GM23338 (cell line): Measurements from ENCODE around the gene ZEB2. TPM values are rescaled to one million over a fixed set of nuclear protein-coding genes. Genes with fewer than 3 reads are reported as not detected.

Experiments used
- ATAC-seq: fragments of 200-7000 bp; cut with Tn5 transposase; 3 replicates; pipeline ENCODE4 v1.9.1; 2020
- DNase-seq: peaks from one replicate; pipeline ENCODE4 v3.0.0-alpha.2; 2015; ENCODE audit warnings: low spot score
- H2AFZ ChIP-seq: fragments of 200-600 bp; sonication (generic); 2 replicates; pipeline ENCODE4 v1.8.0; 2016; ENCODE audit warnings: antibody characterized with exemption, mild to moderate bottlenecking, moderate library complexity
- H3F3A ChIP-seq: fragments of 200-600 bp; sonication (generic); replicated peaks from 2 replicates; pipeline ENCODE4 v1.8.0; 2017; ENCODE audit warnings: antibody characterized with exemption, mixed run types, low read depth
- H3K27ac ChIP-seq: fragments of 200-600 bp; sonication (generic); 2 replicates; pipeline ENCODE4 v1.6.1; 2016; ENCODE audit warnings: low read depth
- H3K27me3 ChIP-seq: fragments of 200-600 bp; sonication (generic); 2 replicates; pipeline ENCODE4 v1.8.0; 2016; ENCODE audit warnings: mild to moderate bottlenecking, mixed run types, moderate library complexity; ENCODE audit not compliant: insufficient read depth
- H3K36me3 ChIP-seq: fragments of 200-600 bp; sonication (generic); 2 replicates; pipeline ENCODE4 v1.8.0; 2016; ENCODE audit warnings: mild to moderate bottlenecking; ENCODE audit not compliant: insufficient read depth
- H3K4me1 ChIP-seq: fragments of 200-600 bp; sonication (generic); 2 replicates; pipeline ENCODE4 v1.8.0; 2016; ENCODE audit warnings: mild to moderate bottlenecking, moderate library complexity; ENCODE audit not compliant: insufficient read depth
- H3K4me2 ChIP-seq: fragments of 200-600 bp; sonication (generic); 2 replicates; pipeline ENCODE4 v1.7.1; 2017; ENCODE audit warnings: mixed run types
- H3K4me3 ChIP-seq: fragments of 200-600 bp; sonication (generic); 2 replicates; pipeline ENCODE4 v1.6.1; 2016; ENCODE audit warnings: mixed run types
- H3K79me2 ChIP-seq: fragments of 200-600 bp; sonication (generic); replicated peaks from 2 replicates; pipeline ENCODE4 v1.8.0; 2017; ENCODE audit warnings: mild to moderate bottlenecking; ENCODE audit not compliant: insufficient read depth
- H3K9me2 ChIP-seq: fragments of 200-600 bp; sonication (generic); 2 replicates; pipeline ENCODE4 v1.8.0; 2017; ENCODE audit not compliant: insufficient read depth
- H4K20me1 ChIP-seq: fragments of 200-600 bp; sonication (generic); replicated peaks from 2 replicates; pipeline ENCODE4 v1.8.0; 2017; ENCODE audit warnings: mild to moderate bottlenecking; ENCODE audit not compliant: insufficient read depth
- H3K27ac Mint-ChIP-seq: 2 replicates; pipeline ENCODE4 v1.8.0; 2020; ENCODE audit warnings: inconsistent platforms, mild to moderate bottlenecking, moderate library complexity, mixed read lengths
- H3K27me3 Mint-ChIP-seq: 3 replicates; pipeline ENCODE4 v1.8.0; 2022; ENCODE audit warnings: low read depth, mild to moderate bottlenecking, moderate library complexity, mixed read lengths, inconsistent platforms; ENCODE audit not compliant: insufficient read depth, poor library complexity
- H3K36me3 Mint-ChIP-seq: 3 replicates; pipeline ENCODE4 v1.8.0; 2021; ENCODE audit warnings: low read depth, mild to moderate bottlenecking, inconsistent platforms, moderate library complexity, mixed read lengths
- H3K4me1 Mint-ChIP-seq: 3 replicates; pipeline ENCODE4 v1.8.0; 2020; ENCODE audit warnings: mild to moderate bottlenecking, inconsistent platforms, mixed read lengths
- H3K4me3 Mint-ChIP-seq: 3 replicates; pipeline ENCODE4 v1.8.0; 2021; ENCODE audit warnings: moderate library complexity, mild to moderate bottlenecking, inconsistent platforms, mixed read lengths
- H3K9me3 Mint-ChIP-seq: 3 replicates; pipeline ENCODE4 v1.8.0; 2020; ENCODE audit warnings: moderate library complexity, mild to moderate bottlenecking, inconsistent platforms, mixed read lengths
- ETS1 ChIP-seq: IDR thresholded peaks from 2 replicates; pipeline ENCODE4 v1.6.1; 2016; ENCODE audit warnings: antibody characterized with exemption
- EZH2 ChIP-seq: fragments of 200-600 bp; sonication (generic); IDR thresholded peaks from one replicate; pipeline ENCODE4 v1.8.0; 2017; ENCODE audit warnings: antibody characterized with exemption, mild to moderate bottlenecking, low read depth; ENCODE audit not compliant: unreplicated experiment
- EZH2phosphoT487 ChIP-seq: fragments of 200-600 bp; sonication (generic); IDR thresholded peaks from one replicate; pipeline ENCODE4 v1.8.1; 2018; ENCODE audit warnings: antibody characterized with exemption; ENCODE audit not compliant: unreplicated experiment
- JUNB ChIP-seq: IDR thresholded peaks from one replicate; pipeline ENCODE4 v1.6.1; 2016; ENCODE audit warnings: antibody characterized with exemption; ENCODE audit not compliant: unreplicated experiment
- POLR2AphosphoS5 ChIP-seq: IDR thresholded peaks from 2 replicates; pipeline ENCODE4 v1.6.1; 2016; ENCODE audit warnings: antibody characterized with exemption, low read depth
- STAT1 ChIP-seq: IDR thresholded peaks from one replicate; pipeline ENCODE4 v1.6.1; 2016; ENCODE audit warnings: antibody characterized with exemption; ENCODE audit not compliant: unreplicated experiment
- polyA plus RNA-seq: library from polyadenylated mRNA; unstranded; fragments of >200 nt; fragmentation: Nextera tagmentation; extraction: Ambion mirVana; gene quantifications from 2 replicates; pipeline ENCODE4 v1.2.1, GENCODE V29; 2016
- total RNA-seq: library from RNA; depleted of rRNA; stranded (reverse); fragments of >200 nt; shearing (Covaris generic); gene quantifications from 2 replicates; pipeline ENCODE4 v1.2.3, GENCODE V29; 2014
- TF ChIP-seq, protein P1 (sequence below), 2 experiments: fragments of 200-600 bp in 1 of 2; sonication (generic) in 1 of 2; conservative IDR thresholded peaks; 2 replicates each; pipeline versions ENCODE4 v1.5.1 to v1.6.1; 2016 to 2017; ENCODE audit warnings: antibody characterized with exemption in 2 of 2, low read depth in 2 of 2, mild to moderate bottlenecking in 2 of 2, moderate library complexity in 1 of 2
- TF ChIP-seq, protein P2 (sequence below): fragments of 250-450 bp; sonication (Bioruptor Pico); IDR thresholded peaks from 2 replicates; pipeline ENCODE4 v1.5.0; 2020; ENCODE audit warnings: mild to moderate bottlenecking, moderate library complexity

Gene ZEB2
- total and polyA plus RNA-seq, 2 experiments from 2014 or later = 0.45 TPM; not detected in 1

GRCh38 chr2:144552821-144553220, 32.9 kb upstream of the ZEB2 start:
- DNase-seq (no peak), ATAC-seq (no peak)
- TF ChIP-seq JUNB (no peak), EZH2 (no peak), STAT1 (no peak), ETS1 (no peak), EZH2phosphoT487 (no peak), POLR2AphosphoS5 (no peak)
- TF ChIP-seq, protein P1, sequence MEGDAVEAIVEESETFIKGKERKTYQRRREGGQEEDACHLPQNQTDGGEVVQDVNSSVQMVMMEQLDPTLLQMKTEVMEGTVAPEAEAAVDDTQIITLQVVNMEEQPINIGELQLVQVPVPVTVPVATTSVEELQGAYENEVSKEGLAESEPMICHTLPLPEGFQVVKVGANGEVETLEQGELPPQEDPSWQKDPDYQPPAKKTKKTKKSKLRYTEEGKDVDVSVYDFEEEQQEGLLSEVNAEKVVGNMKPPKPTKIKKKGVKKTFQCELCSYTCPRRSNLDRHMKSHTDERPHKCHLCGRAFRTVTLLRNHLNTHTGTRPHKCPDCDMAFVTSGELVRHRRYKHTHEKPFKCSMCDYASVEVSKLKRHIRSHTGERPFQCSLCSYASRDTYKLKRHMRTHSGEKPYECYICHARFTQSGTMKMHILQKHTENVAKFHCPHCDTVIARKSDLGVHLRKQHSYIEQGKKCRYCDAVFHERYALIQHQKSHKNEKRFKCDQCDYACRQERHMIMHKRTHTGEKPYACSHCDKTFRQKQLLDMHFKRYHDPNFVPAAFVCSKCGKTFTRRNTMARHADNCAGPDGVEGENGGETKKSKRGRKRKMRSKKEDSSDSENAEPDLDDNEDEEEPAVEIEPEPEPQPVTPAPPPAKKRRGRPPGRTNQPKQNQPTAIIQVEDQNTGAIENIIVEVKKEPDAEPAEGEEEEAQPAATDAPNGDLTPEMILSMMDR (conservative IDR thresholded peaks at IDR 0.05; ENCODE audit: low read depth in 2 of 2) = no peak
- TF ChIP-seq, protein P2, sequence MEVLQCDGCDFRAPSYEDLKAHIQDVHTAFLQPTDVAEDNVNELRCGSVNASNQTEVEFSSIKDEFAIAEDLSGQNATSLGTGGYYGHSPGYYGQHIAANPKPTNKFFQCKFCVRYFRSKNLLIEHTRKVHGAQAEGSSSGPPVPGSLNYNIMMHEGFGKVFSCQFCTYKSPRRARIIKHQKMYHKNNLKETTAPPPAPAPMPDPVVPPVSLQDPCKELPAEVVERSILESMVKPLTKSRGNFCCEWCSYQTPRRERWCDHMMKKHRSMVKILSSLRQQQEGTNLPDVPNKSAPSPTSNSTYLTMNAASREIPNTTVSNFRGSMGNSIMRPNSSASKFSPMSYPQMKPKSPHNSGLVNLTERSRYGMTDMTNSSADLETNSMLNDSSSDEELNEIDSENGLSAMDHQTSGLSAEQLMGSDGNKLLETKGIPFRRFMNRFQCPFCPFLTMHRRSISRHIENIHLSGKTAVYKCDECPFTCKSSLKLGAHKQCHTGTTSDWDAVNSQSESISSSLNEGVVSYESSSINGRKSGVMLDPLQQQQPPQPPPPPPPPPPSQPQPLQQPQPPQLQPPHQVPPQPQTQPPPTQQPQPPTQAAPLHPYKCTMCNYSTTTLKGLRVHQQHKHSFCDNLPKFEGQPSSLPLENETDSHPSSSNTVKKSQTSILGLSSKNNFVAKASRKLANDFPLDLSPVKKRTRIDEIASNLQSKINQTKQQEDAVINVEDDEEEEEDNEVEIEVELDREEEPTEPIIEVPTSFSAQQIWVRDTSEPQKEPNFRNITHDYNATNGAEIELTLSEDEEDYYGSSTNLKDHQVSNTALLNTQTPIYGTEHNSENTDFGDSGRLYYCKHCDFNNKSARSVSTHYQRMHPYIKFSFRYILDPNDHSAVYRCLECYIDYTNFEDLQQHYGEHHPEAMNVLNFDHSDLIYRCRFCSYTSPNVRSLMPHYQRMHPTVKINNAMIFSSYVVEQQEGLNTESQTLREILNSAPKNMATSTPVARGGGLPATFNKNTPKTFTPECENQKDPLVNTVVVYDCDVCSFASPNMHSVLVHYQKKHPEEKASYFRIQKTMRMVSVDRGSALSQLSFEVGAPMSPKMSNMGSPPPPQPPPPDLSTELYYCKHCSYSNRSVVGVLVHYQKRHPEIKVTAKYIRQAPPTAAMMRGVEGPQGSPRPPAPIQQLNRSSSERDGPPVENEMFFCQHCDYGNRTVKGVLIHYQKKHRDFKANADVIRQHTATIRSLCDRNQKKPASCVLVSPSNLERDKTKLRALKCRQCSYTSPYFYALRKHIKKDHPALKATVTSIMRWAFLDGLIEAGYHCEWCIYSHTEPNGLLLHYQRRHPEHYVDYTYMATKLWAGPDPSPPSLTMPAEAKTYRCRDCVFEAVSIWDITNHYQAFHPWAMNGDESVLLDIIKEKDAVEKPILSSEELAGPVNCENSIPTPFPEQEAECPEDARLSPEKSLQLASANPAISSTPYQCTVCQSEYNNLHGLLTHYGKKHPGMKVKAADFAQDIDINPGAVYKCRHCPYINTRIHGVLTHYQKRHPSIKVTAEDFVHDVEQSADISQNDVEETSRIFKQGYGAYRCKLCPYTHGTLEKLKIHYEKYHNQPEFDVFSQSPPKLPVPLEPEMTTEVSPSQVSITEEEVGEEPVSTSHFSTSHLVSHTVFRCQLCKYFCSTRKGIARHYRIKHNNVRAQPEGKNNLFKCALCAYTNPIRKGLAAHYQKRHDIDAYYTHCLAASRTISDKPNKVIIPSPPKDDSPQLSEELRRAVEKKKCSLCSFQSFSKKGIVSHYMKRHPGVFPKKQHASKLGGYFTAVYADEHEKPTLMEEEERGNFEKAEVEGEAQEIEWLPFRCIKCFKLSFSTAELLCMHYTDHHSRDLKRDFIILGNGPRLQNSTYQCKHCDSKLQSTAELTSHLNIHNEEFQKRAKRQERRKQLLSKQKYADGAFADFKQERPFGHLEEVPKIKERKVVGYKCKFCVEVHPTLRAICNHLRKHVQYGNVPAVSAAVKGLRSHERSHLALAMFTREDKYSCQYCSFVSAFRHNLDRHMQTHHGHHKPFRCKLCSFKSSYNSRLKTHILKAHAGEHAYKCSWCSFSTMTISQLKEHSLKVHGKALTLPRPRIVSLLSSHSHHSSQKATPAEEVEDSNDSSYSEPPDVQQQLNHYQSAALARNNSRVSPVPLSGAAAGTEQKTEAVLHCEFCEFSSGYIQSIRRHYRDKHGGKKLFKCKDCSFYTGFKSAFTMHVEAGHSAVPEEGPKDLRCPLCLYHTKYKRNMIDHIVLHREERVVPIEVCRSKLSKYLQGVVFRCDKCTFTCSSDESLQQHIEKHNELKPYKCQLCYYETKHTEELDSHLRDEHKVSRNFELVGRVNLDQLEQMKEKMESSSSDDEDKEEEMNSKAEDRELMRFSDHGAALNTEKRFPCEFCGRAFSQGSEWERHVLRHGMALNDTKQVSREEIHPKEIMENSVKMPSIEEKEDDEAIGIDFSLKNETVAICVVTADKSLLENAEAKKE (CRISPR knock-in tag) = no peak
- H3K9me3 Mint-ChIP-seq = no peaks in the 10 kb centered on the region
- peaks cover 3% of the 10 kb centered on the region for H3K27me3 Mint-ChIP-seq
- no peaks in the 10 kb centered on the region for H3K27me3 ChIP-seq
- H3K36me3 Mint-ChIP-seq = no peaks in the 10 kb centered on the region
- no peak overlapping the region for H3K27ac Mint-ChIP-seq
- H2AFZ ChIP-seq = no peak overlapping the region
- no peaks in the 10 kb centered on the region for H4K20me1 ChIP-seq
- H3K4me3 ChIP-seq = no peak overlapping the region
- H3K4me2 ChIP-seq = no peak overlapping the region
- no peaks in the 10 kb centered on the region for H3F3A ChIP-seq
- H3K9me2 ChIP-seq = no peaks in the 10 kb centered on the region
- no peaks in the 10 kb centered on the region for H3K79me2 ChIP-seq
- no peaks in the 10 kb centered on the region for H3K36me3 ChIP-seq
- peaks cover 18% of the 10 kb centered on the region for H3K4me1 ChIP-seq
- H3K4me3 Mint-ChIP-seq = no peak overlapping the region
- no peak overlapping the region for H3K27ac ChIP-seq
- peaks cover 20% of the 10 kb centered on the region for H3K4me1 Mint-ChIP-seq
